Measurements from ENCODE around the gene MID1.
A peak's percentile ranks its signal among the peaks of the same experiment; 100 is the strongest.

The MID1 gene

GRCh38 chrX:10617999-10618351 lies 2.4 kb downstream of the MID1 start:
- no peak overlapping the region for H3K27ac ChIP-seq
- TF ChIP-seq ZFX (IDR thresholded peaks at IDR 0.05; ENCODE audit: borderline replicate concordance) = no peak
- no peak for TF ChIP-seq CTCF (IDR thresholded peaks at IDR 0.05)

GRCh38 chrX:10617186-10617998 lies 3.0 kb downstream of the MID1 start:
- no peak for TF ChIP-seq ZFX (IDR thresholded peaks at IDR 0.05; ENCODE audit: borderline replicate concordance)
- no peak for TF ChIP-seq CTCF (IDR thresholded peaks at IDR 0.05)
- H3K27ac ChIP-seq = no peak overlapping the region

GRCh38 chrX:10615931-10616774 lies 4.2 kb downstream of the MID1 start:
- TF ChIP-seq CTCF (IDR thresholded peaks at IDR 0.05) (peak; percentile 75), ZFX (IDR thresholded peaks at IDR 0.05; ENCODE audit: borderline replicate concordance) (no peak)
- H3K27ac ChIP-seq = no peak overlapping the region

GRCh38 chrX:10612215-10612614 lies 8.2 kb downstream of the MID1 start:
- TF ChIP-seq CTCF (IDR thresholded peaks at IDR 0.05) (no peak), ZFX (IDR thresholded peaks at IDR 0.05; ENCODE audit: borderline replicate concordance) (no peak)
- H3K27ac ChIP-seq = no peak overlapping the region

GRCh38 chrX:10611441-10612090 lies 8.8 kb downstream of the MID1 start:
- no peak for TF ChIP-seq ZFX (IDR thresholded peaks at IDR 0.05; ENCODE audit: borderline replicate concordance)
- TF ChIP-seq CTCF (IDR thresholded peaks at IDR 0.05) = no peak
- H3K27ac ChIP-seq = no peak overlapping the region

GRCh38 chrX:10608099-10608498 lies 12.3 kb downstream of the MID1 start:
- TF ChIP-seq ZFX (IDR thresholded peaks at IDR 0.05; ENCODE audit: borderline replicate concordance) (no peak), CTCF (IDR thresholded peaks at IDR 0.05) (no peak)

More at GRCh38 chrX:10608099-10608498, 12.3 kb downstream of the MID1 start:
- no peak overlapping the region for H3K27ac ChIP-seq
